ENCODE measurements around the gene RASA4.
"Not testable (repeated sequence)": the region's sequence is repeated elsewhere in the genome, so short reads cannot be mapped to it uniquely, and the experiment has no call there.

DNA sequence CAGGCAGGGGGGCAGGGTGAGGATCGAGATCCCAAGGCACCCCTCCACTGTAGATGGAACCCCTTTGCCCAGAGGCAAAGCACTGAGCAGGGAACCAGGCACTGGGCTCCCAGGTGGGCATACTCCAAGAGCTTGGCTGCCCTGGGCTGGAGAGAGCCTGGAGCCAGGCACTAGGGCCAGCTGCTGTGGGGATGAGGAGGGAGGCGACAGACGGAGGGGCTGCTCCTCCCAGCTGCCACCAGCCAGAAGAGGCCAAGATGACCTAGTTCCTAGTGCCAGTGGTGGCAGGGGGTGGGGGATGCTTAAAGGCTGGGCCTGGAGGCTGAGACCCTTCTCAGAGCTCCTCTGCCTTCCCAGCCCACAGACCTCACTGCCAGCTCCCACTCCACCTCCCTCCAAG lies 1.7 kb downstream of the RASA4 start:
- TF ChIP-seq, protein P1, sequence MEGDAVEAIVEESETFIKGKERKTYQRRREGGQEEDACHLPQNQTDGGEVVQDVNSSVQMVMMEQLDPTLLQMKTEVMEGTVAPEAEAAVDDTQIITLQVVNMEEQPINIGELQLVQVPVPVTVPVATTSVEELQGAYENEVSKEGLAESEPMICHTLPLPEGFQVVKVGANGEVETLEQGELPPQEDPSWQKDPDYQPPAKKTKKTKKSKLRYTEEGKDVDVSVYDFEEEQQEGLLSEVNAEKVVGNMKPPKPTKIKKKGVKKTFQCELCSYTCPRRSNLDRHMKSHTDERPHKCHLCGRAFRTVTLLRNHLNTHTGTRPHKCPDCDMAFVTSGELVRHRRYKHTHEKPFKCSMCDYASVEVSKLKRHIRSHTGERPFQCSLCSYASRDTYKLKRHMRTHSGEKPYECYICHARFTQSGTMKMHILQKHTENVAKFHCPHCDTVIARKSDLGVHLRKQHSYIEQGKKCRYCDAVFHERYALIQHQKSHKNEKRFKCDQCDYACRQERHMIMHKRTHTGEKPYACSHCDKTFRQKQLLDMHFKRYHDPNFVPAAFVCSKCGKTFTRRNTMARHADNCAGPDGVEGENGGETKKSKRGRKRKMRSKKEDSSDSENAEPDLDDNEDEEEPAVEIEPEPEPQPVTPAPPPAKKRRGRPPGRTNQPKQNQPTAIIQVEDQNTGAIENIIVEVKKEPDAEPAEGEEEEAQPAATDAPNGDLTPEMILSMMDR (conservative IDR thresholded peaks at IDR 0.05) = not testable (repeated sequence)
- not testable (repeated sequence) for TF ChIP-seq ZFX (IDR thresholded peaks at IDR 0.05)

Measured in C4-2B (cell line).